Amygdala (tissue), 56 donors: Measurements from ENCODE around the gene ZBTB16.

Experiments used
- DNase-seq, 56 donors: peaks; one replicate each; lab custom pipeline; 2025; lab: John Stamatoyannopoulos, UW

Gene ZBTB16

DNA sequence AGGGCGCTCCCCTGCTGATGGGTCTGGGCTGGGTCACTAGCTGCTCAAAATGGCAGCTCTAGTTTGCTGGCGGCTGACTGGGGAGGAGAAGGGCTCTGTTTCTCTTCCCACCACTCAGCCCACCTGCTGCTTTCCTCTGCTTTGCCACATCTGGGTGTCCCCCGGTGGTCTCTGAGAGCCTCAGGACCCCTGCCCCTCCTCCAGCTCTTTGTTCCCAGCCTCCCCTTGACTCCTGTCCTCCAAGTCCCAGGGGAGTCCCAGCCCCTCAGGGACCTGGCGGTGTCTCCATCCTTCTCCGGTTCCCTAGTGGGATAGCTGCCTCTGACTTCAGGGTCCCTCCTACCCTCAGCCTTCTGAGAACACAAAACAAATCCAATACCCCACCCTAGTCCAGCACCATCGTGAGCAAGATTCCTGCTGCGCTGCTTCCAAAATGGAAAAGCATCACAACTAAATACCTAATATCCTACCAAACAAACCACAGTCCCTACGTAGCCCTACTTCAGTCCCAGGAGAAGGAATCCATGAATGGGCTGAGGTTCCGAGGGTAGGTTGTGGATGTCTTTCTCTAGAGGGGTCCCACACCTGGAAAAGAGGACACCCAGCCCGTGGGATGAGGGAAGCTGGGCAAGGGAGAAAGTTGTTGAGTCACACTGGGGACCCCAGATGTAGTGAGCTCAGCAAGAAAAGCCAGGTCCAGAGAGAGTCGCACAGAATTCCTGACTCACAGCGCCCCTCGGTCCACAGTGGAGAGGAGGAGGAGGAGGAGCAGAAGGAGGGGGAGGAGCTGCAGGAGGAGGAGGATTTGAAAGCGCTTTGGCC lies 191.7 kb downstream of the ZBTB16 start:
- DNase-seq: no peak

DNA sequence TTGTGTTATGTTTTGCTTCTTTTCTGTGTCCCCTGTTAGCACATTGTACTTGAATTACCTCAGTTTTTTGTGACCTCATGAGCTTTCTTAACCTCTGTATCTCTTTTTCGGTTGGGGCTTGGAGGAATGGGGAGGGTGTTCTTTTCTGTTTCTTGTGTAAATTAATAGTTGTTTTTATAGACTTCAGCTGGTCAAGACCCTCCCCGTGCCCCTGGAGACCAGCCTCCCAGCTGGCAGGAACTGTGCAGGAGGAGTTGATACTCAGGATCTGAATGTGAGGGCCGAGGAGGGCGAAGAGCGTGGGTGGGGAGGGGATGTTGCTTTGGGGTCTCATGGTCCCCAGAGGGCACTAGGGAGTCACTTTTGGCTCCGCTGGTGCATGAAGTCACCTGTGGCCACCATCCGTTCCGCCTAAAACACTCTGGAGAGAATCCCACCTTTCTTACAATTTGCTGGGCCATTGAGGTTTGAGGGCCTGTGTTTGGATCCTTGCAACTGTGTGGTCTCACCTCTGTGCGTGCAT lies 192.4 kb downstream of the ZBTB16 start:
- DNase-seq: no peak

DNA sequence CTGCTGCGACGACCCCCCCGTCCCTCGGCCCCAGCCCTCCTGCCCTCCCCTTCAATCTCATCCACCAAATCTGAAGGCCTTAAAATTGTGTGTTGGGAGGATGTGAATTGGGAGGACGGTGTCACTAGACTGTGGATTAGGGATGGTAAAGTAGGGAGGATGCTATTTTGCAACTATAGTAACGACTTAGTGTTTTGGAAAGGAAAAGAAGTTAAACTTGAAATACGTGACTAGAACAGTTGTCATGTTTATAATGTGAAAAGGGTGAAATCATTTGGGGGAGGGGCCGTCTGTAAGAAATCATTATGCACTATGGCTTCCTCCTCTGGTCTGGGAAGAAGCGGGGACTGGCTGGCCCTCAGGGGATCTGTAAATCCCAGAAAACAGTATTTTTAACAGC lies 193.3 kb downstream of the ZBTB16 start:
- DNase-seq: no peak

DNA sequence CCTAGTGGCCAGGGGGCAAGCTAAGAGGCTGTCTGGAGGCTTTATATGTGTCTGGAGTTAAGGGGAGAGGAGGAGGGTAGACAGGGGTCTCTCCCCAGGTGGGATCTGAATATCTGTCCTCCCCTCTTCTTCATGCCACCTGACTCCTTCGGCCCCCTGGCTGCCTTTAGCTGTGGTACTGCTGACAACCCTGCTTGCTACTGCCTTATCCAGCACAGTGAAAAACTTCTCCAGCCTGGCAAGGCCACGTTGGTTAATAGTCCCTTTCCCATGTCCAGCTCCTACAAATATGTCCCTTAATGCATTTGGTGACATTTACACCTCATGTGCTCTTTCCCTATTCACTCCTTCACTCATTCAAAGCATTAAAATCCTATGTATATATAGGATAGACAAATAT lies 194.3 kb downstream of the ZBTB16 start:
- DNase-seq: no peak

DNA sequence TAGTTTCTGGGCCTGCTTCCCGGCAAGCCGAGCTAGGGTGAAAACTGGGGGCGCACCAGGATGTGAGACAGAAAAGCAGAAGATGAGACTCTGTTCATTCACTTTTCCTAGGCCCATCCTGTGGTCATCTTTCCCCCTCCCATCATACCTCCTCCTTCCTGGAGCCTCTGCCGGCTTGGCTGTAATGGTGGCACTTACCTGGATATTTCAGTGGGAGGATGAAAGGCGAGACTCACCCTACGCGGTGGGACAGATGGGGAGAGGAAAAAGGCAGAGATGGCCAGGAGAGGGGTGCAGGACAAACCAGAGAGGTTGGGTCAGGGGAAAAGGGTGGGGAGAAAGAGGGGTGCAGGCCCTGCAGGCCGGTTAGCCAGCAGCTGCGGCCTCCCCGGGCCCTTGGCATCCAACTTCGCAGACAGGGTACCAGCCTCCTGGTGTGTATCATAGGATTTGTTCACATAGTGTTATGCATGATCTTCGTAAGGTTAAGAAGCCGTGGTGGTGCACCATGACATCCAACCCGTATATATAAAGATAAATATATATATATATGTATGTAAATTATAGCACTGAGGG lies 195.1 kb downstream of the ZBTB16 start:
- no peak for DNase-seq

DNA sequence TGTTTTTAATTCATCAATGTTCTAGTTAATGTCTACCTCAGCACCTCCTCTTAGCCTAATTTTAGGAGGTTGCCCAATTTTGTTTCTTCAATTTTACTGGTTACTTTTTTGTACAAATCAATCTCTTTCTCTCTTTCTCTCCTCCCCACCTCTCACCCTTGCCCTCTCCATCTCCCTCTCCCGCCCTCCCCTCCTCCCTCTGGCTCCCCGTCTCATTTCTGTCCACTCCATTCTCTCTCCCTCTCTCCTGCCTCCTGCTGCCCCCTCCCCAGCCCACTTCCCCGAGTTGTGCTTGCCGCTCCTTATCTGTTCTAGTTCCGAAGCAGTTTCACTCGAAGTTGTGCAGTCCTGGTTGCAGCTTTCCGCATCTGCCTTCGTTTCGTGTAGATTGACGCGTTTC lies 195.8 kb downstream of the ZBTB16 start:
- no peak for DNase-seq

DNA sequence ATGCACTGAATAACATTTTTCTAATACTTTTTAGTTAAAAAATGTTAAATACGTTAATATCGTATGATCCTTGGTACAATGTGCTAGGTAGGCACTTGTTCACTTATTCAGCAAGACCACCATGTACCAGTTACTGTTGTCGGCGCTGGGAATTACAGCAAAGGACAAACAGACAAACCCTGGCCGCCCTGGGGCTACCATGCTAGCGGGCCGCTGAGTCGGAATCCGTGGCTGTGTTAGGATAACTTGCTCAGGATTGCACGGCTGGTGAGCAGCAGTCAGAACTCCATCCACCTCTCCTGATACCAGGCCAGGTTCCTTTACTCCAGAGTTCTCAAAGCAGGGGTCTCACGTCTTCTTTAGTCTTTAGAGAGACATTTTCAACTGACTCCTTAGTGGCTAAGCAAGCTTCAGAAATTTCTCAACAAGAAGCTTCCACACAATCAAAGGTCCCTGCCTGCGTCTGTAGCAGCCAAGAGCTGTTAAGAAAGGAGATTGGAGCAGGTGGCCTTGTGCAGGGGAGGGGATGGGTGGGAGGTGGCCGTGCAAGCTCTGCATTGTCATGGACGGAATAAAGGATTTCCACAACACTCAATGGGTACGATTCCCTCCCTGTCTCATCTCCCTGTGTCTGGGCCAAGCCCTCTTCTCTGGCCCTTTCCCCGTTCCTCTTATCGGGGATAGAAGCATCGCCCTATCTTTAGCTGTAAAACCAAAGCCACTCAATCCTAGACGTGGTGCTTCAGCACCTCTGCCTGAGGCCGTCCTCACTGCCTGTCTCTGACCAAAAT lies 196.9 kb downstream of the ZBTB16 start:
- DNase-seq: no peak

DNA sequence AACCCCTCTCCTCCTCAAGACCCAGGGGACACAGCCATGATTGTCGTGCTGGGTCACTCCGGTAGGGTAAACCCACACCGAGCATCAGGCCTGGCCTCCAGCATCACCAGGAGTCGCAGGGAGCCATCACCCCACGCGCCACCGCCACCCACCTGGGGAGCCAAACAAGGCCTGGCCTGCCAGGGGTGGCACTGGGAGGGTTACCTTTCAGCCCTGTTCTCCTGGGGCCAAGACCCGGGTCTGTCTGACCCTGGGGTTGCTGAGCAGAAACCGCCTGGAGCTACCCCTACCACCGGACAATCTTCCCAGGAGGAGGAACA lies 197.4 kb downstream of the ZBTB16 start:
- no peak for DNase-seq

DNA sequence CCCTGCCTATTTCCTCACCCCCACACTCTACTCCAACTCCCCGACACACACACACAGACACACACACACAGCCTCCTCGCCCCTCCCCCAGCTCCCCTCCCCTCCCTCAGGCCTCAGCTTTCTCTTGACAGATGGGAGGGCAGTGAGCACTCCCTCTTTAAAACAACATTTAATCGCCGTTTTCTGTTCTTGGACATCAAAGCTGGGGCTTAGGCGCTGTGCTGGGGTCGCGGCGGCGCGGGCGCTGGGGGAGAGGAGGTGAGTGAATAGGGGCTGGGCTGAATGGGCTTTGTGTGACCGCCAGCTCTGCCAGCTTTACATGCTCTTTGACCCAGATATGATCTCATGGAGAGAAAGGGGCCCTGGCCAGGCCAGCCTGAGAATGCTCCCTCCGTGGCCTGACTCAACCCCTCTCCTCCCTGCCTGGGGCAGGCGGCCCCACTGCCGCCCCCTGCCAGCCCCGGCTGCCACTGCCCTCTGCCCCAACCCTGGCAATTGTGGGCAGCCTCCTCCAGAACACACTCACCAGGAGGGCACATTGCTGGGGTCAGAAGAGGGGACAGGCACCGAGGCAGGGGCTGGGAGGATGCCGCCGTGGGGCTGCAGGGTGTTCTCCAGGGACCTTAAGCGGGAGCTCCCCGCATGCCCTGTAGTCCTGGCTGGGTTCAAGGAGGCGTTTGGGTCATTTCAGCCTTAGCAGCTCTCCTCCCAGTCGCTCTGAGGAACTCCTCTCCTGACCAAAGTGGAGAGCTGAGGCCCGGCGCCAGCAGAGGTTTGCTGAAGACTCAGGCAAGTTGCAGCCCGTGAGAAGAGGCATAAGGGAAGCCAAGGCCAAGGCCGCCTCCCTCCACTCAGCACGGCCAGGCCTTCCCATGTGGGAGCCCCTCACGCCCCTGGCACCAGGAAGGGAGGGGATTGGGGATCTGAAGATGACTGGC lies 198.4 kb downstream of the ZBTB16 start:
- peak in 25 of 56 donors; percentile 6 to 54 (median 30) for DNase-seq

DNA sequence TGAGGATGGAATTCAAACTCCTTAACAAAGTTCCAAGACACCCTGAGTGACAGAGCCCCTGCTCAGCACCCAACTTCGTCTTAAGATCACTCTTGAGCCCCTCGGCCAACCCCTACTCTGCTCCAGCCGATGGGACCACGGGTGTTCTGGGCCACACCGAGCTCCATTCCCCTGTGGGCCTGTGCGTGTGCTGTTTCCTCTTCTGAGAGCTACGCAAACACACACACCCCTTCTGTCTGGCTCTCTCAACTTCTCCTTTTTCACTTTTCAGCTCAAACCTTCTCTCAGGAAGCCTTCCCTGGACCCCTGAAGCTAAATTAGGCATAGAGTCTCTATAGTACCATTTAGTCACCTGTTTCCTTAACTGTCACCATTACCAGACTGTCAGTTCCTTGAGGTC lies 199.2 kb downstream of the ZBTB16 start:
- DNase-seq: no peak

DNA sequence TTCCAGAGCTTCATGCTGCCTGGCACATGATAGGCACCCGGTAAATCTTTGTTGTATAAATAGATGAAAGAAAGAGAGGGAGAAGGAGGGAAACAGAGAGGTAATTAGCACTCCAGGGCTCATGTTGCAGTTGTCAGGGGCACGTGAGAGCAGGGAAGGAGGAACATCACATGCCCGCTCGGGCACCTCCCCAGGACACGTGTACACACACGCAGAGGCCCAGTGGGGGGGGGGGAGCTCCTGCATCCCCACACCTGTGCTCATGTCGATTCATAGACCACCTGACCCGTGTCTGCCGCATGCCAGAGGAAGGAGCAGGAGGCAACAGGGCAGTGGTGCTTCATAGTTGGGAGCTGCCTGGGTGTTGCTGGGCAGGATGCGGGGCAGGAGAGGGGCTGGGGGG lies 199.6 kb downstream of the ZBTB16 start:
- peak in 3 of 56 donors; percentile 9 to 34 (median 9) for DNase-seq

DNA sequence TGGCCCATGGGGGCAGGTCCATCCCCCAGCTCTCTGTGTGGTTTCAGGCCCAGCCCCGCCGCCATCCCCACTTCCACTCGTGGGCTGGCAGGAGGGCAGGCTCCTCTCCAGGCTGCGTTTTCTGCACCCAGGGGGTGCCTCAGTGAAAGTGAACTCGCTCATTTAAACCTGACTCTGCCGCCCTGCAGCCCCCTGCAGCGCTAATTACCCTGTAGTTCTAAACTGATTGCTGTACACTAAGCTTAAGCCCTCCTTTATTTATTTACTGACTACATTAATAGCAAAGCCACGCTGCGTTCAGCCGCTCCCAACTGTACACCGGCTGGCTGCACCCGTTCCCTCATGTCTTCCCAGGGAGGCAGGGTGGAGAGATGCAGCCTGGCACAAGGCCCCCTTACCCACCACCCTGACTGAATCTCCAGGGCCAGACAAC lies 200.1 kb downstream of the ZBTB16 start:
- no peak for DNase-seq

DNA sequence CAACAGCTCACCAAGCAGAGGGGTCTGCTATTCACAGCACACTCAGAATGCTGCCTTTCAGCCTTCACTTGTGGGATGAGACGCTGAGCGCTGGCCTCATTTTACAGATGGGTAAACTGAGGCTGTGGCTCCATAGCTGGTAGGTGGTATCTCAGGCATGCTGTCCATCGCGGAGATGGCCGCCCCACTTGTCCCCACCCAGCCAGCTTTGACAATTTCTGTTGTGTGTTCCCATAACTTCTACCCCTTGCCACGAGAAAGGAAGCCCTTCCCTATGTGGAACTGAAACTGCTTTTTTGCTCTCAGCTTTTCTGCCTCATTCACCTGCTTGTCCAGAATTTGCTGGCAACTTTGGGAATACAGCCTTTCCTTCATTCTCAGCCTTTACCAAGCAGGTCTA lies 200.6 kb downstream of the ZBTB16 start:
- no peak for DNase-seq

DNA sequence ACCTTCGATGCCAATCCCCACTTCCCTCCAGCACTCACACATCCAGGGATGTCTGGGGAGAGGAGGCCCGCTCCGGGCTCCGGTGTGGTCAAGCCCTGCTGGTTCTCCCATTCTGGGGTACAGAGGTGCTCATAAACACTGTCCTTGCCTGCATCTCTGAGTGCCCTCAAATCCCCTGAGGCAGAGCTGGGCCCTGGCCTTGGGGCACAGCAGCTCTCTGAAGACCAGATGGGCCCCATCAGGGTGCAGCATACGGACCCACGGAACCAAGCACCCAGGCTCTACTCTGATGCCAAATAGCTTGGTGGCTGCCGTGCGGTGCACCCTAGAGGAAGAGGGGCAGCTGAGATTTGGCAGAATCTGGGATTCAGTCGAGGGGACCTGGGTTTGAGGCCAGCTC lies 201.0 kb downstream of the ZBTB16 start:
- DNase-seq: no peak

DNA sequence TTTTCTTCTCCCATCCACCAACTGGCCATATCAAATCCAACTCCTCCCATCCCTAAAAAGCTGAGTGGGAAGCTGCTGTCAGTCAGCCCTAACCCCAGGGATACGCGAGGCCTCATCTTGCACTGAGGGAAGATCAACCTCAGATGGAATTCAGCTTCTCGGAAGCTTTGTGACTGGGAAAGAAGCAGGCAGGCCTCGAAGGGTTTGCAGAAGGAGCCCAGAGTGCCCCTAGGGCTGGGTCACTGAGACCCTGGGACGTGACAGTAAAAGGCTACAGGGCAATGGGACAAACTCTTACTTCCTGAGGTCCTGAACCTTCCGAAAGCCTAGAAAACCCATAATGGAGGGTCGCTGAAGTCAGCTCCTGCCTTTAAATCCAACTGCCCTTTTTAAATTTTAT lies 202.3 kb downstream of the ZBTB16 start:
- no peak for DNase-seq

DNA sequence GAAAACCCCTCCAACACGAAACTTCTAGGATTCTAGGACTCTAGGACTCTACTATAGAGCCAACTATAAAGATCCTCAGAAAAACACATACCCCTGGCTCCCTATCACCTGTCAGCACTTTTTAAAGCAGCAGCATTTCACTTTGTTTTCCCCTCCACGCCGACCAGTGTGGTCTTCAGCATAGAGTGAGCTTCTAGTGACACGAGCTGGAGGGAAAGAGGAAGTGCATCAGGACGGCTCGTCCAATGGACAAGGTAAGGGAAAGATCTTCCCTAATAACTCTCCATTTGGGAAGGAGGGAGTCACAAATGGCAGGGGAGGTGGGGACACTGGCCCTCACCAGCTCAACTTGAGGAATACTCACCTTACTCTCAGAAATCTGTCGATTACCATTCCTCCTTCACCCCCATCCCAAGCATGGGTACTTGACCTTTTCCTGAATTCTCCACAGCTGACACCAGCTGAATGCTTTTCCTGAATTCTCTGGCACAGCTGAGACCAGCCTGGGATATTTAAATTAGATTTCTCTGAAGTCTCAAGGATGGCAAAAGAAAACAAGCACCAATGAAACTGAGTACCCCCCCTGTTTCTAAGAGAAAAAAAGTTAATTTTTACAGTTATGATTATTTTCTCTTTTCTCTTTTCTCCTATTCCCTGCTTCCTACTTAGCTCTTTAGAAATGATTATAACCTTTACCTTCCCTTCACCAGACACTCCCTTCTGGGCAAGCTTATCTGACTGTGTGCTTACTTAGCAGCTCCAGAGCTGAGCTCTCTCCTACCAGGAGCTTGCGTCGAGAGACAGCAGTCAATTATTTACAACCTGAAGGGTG lies 203.4 kb downstream of the ZBTB16 start:
- DNase-seq: peak in 25 of 56 donors; percentile 7 to 66 (median 26)

DNA sequence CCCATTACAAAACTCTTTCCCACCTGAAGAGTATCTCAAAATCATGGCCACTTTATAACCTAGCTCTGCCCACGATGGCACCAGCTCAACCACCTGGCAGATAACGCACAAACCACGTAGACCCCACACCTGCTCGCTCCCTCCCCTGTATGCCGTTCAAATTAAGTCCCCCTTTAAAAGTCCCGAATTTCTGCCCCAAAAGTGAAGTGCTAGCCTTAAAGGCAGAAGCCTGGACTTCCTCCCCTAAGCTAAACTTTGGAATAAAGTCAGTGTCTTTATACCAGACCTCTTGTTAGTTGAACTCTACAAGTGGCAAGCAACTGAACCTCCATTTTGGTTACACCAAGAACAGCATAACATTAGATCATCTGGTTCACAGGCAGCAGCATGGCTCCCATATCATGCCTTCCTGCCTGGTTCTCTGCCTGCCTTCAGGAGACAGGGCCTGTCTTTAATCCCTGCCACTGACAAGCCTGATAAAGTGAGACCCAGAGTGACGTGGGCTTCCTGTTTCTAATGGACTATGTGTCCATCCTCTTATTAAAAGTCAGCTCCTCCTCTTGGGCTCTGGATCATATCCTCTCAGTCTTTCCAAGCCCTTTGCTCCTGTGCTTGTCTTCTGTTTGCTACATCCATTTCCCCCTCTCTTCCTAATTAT lies 204.1 kb downstream of the ZBTB16 start:
- no peak for DNase-seq

DNA sequence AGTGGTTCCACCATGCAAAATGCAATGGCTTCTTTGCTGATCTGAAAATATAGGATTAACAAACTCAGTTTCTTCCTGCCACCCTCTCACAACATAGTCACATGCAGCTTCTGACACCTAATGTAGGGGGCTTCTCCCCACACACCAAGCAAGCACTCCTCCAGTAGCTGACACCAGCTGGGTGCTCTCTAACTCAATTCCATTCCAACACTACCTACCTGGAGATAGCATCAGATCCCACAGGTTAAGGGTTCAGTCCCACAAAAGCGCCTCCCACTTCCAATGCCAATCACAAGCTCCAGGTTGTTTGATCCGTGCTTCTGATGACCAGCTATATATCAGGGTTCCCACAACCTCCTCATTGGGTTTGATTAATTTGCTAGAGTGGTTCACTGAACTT lies 204.9 kb downstream of the ZBTB16 start:
- no peak for DNase-seq
